ENCODE measurements around the gene ASIC5.

The ASIC5 gene

DNA sequence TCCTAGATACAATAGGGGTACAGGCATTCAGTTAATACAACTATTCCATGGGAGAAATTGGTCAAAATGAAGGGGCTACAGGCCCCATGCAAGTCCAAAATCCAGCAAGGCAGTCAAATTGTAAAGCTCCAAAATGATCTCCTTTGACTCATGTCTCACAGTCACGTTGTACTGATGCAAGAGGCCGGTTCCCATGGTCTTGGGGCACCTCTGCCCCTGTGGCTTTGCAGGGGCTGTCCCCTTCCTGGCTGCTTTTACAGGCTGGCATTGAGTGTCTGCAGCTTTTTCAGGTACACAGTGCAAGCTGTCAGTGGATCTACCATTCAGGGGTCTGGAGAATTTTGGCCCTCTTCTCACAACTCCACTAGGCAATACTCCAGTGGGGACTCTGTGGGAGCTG is 12.5 kb upstream of the ASIC5 start:
- DNase-seq, result no peak

DNA sequence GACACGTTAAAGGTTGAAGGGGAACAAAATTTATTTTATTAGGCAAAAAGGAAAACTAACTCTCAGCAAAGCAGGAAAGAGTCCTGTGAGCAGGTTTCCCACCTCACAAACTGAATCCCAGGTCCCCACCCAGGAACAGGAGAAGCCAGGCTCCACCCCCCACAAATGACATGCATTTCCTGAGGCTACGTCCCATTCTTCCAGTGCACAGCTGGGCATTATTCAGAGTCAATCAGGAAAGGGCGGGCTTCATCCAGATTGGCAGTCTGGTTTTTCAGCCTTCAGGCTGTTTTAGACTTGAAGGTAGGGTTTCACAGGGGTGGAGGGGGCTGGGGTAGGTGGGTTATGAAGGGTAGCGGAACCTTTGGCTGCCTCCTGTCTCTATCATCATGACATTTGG is 11.9 kb upstream of the ASIC5 start:
- no peak for DNase-seq

DNA sequence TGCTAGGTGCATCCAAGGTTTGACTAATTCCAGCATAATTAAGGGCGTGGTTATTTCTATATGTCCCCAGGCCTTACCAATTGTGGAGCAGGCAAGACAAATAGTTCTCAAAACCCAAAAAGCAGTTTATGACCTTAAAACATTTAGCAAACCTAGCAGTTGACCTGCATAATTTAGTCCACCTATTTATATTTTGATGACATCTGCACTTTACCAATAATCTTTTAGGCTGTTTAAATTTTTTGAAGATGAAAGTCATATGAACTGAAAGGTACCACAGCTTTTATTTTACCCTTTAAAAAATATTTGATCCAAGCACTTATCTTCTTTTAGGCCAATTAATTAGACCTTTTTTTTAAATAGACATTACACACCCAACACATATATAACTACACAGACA is 9.8 kb upstream of the ASIC5 start:
- no peak for DNase-seq

DNA sequence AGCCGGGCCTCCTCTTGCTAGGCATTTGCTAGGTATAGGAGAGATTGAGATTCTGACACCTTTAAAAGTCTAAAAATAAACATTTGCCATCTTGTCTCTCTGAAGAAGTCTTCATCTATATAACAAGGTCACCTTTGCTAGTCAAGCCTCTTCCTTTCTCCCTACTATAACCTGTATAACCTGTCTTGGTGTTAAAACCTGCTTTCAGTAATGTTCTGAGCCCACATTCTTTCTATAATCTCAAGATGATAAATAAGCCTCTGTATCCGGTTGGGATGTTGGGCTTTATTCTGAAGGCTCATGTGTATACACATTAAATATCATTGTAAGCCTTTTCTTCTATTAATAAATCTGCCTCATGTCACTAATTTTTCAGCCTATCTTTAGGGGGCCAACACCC is 10.2 kb downstream of the ASIC5 start:
- DNase-seq, result no peak

DNA sequence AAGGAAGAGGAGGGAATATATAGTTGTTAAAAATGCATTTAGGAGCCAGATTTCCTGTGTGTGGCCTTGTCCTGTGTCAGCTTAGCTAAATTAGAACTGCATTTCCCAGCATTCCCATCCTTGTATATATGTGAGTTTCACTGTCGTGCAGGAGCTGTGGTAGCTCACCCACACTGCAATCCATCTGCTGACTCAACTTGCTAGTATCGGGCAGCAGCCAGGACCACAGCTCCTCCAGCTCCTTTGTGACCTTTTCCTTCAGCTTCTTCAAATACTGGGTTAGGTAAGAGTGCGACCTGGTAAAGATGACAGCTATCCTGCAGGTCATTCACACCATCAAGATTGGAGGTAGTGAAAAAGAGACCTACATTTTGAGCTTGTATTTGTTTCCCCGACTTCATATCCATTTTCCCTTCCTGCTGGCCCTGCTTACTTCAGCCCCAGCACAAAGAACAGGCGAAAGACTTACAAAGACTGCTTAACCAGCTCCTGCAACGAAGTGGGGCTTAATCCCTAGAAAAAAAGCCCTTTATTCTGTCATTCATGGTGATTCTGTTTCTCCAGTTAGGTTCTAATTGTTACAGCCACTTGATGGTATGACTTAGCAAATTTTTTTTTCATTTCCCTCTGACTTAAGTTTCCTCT is 11.4 kb downstream of the ASIC5 start:
- no peak for DNase-seq

DNA sequence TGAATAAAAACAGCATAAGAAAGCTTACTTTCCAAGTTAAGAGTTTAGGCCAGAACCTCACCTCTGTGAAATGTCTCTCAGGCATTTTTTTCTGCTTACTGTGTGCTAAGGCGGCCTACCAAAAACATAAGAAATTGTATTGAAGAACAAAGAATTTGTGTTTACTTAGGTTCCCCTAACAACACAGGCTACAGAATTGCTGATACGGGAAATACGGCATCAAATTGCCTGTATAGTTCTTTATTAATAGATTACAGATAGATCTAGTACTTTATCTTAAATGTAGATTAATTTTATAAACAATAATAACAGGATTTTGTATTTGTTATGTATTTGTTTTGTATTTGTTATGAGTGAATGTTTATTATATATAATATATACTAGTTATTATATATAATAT is 12.9 kb downstream of the ASIC5 start:
- no peak for DNase-seq

DNA sequence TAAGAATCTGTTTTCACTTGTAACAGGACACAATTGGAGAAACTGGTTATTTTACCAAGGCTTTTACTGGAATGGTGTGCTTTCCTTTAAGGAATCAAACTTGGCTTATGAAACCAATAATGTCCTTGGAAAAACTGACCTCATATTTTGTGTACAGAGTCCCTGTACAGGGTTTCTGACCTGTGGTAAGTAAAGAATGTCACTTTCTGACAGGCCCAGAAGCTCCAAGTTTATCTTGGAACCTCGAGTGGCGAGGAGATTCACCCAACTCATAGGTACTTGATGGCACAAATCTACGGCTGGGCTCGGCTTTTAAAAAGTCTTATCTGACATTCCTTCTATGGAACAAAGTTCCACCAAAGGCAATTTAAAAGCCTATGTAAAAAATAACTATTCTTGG is 17.0 kb downstream of the ASIC5 start:
- no peak for DNase-seq

DNA sequence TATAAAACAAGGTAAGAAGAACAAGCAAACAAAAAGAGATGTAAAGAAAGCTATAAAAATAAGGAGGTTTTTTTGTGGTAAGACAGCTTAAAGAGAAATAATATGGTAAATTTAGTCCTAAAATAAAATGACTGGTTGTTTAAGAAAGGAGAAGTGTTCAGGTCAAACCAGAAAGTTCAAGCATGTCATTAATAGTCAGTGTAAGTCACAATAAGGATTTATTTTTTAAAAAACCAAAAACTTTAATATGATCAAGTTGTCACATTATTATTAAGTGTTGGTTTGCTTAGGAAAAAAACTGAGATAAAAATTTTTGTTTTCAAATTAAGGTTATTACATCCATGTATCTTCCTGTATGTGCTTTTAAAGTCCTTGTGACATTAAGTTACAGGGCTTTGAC is 19.1 kb downstream of the ASIC5 start:
- DNase-seq, result no peak

DNA sequence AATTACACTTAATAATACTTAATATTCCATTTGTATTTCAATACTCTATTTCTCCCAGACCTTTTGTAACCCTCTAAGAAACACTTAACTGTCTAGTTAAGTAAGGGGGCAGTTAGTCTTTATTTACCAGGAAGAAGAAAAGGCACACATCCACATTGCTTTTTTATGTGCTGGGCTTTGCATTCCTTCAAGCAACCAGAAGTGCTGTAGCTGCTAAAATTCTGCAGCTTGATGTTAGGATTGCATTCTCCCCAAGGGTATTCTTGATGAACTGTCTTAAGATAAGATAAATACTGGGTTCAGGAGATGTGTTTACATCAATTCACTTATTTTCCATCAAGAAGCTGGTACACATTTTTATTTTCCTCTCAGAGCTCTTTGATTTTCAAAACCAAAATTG is 24.0 kb downstream of the ASIC5 start:
- DNase-seq, result no peak

DNA sequence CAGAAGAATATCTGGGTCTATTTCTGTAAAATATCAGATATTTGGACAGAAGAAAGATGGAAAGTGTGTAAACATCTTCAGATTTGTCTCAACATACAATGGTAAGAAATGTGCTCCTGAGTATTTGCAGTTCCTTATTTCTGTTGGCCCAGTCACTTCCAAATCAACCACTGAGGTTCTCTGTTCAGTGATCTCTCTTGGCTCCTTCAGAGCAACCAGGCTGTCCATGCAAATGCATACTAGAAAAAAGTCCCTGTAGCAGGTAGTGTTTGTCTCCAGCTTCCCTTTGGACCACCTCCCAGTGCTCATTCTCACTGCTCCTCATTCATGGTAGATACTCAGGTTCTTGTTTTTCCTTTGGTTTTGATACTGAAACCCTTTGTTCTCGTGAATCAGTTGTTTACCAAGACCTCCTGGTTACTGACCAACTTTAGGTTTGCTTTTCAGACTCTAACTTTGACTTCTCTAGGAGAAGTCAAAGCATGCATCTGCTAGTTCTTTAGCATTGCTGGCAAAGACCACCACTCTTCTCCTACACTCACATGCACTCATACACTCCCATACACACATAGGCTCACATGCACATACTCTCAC is 28.8 kb downstream of the ASIC5 start:
- DNase-seq, result no peak

DNA sequence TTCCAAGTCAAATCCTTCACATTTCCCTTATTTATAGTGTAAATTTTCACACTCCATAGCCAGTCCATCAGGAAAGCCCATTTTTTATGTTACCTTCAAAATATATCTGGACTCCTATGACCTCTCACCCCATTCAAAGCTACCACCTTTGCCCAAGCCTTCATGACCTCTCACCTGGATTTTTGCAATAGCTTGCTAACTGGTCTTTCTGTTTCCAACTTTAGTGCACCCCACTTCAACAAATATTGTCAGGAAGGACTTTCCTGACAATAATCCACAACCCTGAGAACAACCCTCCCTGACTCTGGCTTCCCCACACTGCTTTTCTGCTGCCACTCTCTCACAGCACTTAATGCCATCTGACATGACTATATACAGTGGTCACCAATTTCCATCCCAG is 33.4 kb downstream of the ASIC5 start:
- DNase-seq, result no peak

DNA sequence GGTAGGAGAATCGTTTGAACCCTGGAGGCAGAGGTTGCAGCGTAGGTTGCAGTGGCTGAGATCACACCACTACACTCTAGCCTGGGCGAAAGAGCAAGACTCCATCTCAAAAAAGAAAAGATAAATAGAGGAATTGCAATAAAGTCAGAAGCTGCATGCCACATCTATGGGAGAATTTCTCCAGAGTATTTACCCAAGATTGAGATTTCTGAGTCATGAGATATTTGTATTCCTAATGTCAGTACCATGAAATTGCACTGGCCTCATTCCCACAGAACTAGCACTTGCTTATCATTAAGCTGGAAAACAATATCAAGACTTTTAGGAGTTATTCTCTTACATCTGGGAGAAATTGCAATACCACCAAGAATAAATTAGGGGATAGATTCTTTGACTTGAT is 37.4 kb downstream of the ASIC5 start:
- DNase-seq, result no peak

DNA sequence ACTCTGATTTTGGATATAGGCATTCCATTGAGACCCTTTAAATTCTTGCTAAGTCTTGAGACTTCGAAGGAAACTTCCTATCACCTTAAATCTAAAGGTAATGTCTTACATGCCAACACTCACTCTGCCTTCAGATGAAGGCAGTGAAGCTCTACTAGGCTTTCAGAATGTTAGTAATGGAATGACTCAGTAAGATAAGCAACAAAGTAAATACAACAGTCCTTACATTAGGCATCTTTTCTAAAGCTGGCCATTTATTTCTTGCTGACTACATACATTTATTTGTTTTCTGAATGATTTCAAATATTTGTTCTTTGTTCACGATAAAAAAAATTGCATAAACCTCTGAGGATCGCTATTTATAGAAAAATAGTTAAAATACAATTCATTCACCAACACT is 43.5 kb downstream of the ASIC5 start:
- no peak for DNase-seq

DNA sequence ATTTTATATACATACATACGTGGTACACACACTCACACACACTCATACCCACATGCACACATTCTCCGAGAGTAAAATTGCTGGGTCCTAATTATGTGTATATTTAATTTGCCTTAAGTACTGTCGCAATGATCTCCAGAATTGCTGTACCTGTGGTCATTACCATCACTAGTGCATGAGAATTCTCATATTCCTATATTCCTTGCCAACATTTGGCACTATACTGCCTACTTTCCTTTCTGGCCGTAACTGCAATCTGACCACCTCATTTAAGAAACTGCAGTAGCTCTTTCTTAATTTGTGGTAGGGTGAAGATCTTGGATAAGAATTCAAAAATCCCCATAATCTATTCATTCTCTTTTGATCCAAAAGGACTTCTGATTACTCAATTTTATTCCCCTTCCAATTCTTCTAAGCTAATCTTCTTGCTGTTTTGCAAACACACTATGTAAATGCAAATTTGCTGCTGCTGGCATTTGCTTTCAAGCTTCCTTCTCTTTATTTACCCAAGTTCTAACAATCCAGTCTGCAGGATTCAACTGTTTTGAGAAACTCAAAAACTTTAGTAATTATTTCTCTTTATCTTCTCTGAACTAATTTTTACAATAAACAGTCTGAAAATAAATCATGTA is 45.1 kb downstream of the ASIC5 start:
- DNase-seq, result no peak

DNA sequence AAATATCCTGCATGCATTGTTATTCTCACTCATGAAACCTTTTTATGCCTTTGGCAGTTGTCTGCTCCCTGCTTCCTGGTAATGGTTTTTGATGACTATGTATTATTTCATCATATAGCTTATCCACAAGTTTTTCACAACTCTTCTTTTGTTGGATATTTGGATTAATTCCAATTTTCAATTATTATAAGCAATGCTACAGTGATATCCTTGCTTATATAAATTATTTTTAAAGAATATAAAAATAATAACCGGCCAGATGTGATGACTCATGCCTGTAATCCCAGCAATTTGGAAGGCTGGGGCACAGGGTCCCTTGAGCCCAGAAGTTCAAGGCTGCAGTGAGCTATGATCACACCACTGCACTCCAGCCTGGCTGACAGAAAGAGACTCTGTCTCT is 47.0 kb downstream of the ASIC5 start:
- no peak for DNase-seq

DNA sequence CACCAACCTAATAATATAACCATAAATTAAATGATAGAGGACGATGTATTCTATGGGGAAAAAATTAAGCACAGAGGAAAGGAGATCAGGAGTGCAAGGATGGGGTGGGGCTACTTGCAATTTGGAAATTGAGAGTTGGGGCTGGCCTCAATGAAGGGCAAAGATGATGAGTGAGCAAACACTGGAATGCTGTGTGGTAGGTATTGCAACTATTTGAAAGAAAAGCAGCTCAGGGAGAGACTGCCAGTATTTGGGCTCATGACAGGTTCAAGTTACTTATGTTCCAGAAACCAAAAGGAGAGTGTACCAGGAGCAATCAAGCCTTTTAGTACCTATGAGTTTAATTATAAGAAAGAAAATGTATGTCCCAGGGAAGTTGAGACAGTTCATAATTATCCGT is 47.4 kb downstream of the ASIC5 start:
- DNase-seq, result no peak

DNA sequence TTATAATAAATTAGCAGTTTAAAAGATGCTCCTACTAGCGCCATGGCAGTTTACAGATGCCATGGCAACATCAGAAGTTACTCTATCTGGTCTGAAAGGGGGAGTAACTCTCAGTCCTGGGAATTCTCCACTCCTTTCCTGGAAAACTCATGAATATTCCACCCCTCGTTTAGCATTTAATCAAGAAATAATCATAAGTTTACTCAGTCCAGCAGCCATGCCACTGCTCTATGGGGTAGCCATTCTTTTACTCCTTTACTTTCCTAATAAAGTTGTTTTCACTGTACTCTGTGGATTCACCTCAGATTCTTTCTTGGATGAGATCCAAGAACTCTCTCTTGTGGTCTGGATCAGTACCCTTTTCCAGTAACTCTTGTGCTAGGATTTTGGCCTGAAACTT is 55.0 kb downstream of the ASIC5 start:
- DNase-seq, result no peak

DNA sequence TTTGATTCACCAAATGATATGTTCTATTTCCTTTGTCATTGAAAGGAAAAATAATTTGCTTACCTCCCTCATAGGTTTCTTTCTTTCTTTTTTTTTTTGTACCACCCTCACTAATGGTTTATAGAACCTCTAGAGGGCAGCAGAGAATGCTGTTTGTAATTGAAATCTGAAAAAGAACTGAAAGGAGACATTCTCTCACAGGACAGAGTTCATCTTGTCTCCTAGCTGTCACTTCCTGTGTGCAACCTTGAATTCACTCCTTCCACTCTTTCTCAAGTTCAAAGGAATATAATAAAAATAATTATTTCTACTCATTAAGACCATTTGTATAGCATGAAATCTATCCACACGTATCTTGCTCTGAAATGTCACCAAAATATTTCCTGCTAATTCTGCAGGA is 56.2 kb downstream of the ASIC5 start:
- no peak for DNase-seq

DNA sequence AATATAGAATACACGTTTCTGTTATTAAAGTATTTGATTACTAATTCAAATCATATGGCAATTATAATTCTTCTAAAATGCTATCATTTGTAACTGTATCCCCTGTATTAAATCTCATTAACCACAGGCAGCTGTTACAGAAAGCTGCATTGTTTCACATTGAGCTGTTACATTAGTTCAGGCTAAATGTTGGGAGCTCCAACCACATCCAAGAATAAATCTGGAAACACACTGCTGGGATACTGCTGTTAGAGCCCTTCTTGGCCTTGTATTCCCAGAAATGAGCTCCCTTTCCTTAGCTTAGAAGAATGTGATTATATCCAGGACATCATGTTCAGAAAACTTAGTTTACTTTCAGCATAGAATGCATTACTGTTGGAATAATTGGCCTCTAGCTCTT is 59.1 kb downstream of the ASIC5 start:
- no peak for DNase-seq

DNA sequence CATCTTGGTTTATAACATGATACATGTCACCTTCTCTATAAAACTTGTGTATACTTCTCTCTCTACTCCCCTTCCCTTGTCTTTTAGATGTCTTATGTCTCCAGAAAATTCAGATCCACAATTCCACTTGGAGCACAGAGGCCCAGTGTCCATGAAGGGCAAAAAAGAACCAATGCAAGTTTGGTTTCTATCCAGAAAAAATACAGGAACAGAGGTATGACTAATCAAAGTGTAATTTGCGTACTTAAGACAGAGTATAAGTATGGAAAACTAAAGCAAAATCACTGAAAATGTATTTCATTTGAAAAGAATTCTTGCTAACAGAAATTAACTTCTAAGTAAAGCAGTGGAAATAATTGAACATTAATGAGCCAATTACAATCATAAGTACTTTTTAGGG is 61.1 kb downstream of the ASIC5 start:
- no peak for DNase-seq

DNA sequence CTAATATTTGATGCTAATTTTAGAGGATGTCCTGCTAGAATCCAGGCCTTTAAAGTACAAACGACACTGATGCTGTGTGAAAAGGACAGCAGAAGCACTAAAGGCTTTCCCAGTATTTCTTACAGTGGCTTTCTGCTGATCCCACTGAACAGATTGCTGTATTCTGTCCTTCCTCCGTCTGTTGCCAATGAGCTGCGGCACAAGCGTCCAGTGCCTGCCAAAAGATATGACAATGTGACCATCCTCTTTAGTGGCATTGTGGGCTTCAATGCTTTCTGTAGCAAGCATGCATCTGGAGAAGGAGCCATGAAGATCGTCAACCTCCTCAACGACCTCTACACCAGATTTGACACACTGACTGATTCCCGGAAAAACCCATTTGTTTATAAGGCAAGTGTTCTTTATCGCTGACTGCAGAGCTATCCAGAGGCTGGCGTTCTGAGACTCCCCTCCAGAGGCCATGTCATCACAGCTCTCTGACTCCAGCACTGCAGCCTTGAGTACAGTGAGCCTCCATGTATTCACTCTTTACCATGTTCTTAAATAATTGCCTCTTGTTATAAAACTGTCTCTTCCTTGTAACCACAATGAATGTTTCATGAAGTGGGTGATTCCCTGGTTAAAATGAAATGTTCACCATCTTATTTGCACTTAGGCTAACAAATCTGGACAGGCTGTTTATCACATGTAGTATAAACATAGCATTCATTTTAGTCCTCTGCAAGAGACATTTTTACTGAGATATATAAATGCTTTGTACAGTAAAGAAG is 63.7 kb downstream of the ASIC5 start:
- DNase-seq, result no peak

DNA sequence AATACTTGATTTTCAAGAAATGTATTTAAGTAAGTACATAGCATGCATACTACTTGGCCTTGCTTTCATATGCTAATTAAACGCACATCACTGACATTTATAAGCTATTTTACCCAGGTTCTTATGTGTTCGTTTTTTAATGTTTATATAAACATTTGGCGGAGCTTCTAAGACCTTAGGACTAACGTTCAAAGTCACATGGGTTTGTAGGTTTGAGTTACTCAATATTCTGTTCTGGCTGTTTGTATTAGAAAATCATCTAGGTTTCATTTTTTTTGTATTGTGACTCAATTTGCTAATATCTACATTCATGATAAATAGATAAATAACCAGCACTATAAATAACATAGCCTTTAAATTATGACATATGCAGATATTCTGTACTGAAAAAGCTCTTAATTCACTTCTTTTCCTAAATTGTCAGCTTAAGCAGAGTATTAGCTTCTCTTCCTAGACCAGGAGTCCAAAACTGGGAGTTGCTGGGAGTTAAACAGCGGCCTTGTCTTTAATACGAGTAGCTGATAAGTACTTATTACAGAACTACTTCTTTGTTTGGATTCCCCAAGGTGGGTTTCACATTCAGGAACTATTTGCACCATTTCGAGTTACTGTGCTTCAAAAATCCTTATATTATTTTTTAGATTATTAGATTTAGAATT is 65.3 kb downstream of the ASIC5 start:
- DNase-seq, result no peak

DNA sequence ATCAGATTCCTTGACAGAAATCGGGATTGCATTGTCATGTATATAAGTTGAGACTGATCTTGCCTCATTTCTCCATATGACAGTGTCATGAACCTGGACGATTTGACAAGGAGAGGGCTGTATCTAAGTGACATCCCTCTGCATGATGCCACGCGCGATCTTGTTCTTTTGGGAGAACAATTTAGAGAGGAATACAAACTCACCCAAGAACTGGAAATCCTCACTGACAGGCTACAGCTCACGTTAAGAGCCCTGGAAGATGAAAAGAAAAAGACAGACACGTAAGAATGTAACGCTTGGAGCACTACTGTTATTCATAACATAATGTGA is 66.3 kb downstream of the ASIC5 start:
- DNase-seq, result no peak
